ENCODE data around the gene CLN6. TPM values are rescaled to one million over a fixed set of nuclear protein-coding genes. Genes with fewer than 3 reads are reported as not detected.

The CLN6 gene
- total RNA-seq, 1 donor from 2014 or later = 24.4 TPM

DNA sequence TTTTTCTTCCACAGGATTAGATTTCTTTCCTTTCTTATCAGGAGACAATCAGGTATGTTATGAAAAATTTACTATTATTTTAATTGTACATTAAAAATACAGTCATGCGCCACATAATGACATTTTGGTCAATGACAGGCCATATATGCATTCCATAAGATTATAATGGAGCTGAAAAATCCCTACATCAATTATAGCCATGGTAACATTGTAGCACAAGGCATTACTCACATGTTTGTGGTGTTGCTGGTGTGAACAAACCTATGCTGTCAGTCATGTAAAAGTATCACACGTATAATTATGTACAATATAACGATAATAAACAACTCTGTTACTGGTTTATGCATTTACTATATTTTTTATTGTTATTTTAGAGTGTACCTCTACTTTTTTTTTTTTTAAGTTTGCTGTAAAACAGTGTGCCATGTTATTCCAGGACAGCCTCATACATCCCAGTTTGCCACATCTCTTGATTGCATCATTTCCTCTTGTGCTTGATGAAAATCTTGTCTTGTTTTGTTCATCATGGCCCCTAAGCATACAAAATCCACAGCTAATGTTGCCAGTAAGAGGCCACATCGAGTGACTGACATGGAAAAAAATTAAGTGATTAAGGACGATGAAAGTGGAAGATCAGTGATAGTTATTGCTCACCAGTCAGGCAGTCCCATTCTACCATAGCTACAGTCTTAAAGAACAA, 45.8 kb downstream of the CLN6 start:
- no peak overlapping the region for H3K4me3 Mint-ChIP-seq
- Histone ChIP-seq H3K27ac (no peak overlapping the region), H3K9ac (no peak overlapping the region), H3K27me3 (no peaks in the 10 kb centered on the region), H3K4me2 (no peak overlapping the region), H3K79me2 (ENCODE audit: low read depth) (no peaks in the 10 kb centered on the region), H3K36me3 (peaks cover 8% of the 10 kb centered on the region), H3K4me1 (no peaks in the 10 kb centered on the region), H4K20me1 (ENCODE audit: low read depth) (no peaks in the 10 kb centered on the region), H3F3A (ENCODE audit: low read depth) (no peaks in the 10 kb centered on the region), H3K4me3 (no peak overlapping the region), H3K9me3 (ENCODE audit: low read depth) (no peaks in the 10 kb centered on the region), H2AFZ (replicated peaks) (no peak overlapping the region)
- no peak for DNase-seq (ENCODE audit: low spot score)
- peaks cover 4% of the 10 kb centered on the region for H3K27me3 Mint-ChIP-seq (ENCODE audit: insufficient read depth, low read depth)
- no peak overlapping the region for H3K27ac Mint-ChIP-seq
- TF ChIP-seq EZH2 (IDR thresholded peaks at IDR 0.05) = no peak
- no peak for TF ChIP-seq EZH2phosphoT487 (IDR thresholded peaks at IDR 0.05)
- no peak for TF ChIP-seq CTCF (IDR thresholded peaks at IDR 0.05)
- H3K36me3 Mint-ChIP-seq = peaks cover 44% of the 10 kb centered on the region
- H3K9me3 Mint-ChIP-seq = no peaks in the 10 kb centered on the region
- H3K4me1 Mint-ChIP-seq = peaks cover 2% of the 10 kb centered on the region

GRCh38 chr15:68177742-68178141, 51.8 kb downstream of the CLN6 start:
- no peaks in the 10 kb centered on the region for H3K4me1 Mint-ChIP-seq
- Histone ChIP-seq H3K36me3 (peaks cover 17% of the 10 kb centered on the region), H3K9me3 (ENCODE audit: low read depth) (no peaks in the 10 kb centered on the region), H4K20me1 (ENCODE audit: low read depth) (no peaks in the 10 kb centered on the region), H3K4me1 (no peaks in the 10 kb centered on the region), H3K4me2 (no peak overlapping the region), H3K4me3 (no peak overlapping the region), H3K9ac (no peak overlapping the region), H3K79me2 (ENCODE audit: low read depth) (no peaks in the 10 kb centered on the region), H3K27ac (no peak overlapping the region), H3F3A (ENCODE audit: low read depth) (no peaks in the 10 kb centered on the region), H2AFZ (replicated peaks) (no peak overlapping the region), H3K27me3 (no peaks in the 10 kb centered on the region)
- TF ChIP-seq EZH2 (IDR thresholded peaks at IDR 0.05) = no peak
- peaks cover 26% of the 10 kb centered on the region for H3K36me3 Mint-ChIP-seq
- no peak overlapping the region for H3K4me3 Mint-ChIP-seq
- DNase-seq (ENCODE audit: low spot score) = no peak
- H3K9me3 Mint-ChIP-seq = no peaks in the 10 kb centered on the region
- H3K27ac Mint-ChIP-seq = no peak overlapping the region
- H3K27me3 Mint-ChIP-seq (ENCODE audit: insufficient read depth, low read depth) = peaks cover 4% of the 10 kb centered on the region

GRCh38 chr15:68176601-68177000, 52.9 kb downstream of the CLN6 start:
- Histone ChIP-seq H3K4me3 (no peak overlapping the region), H2AFZ (replicated peaks) (no peak overlapping the region), H3F3A (ENCODE audit: low read depth) (no peaks in the 10 kb centered on the region), H3K27ac (no peak overlapping the region), H3K79me2 (ENCODE audit: low read depth) (no peaks in the 10 kb centered on the region), H3K9me3 (ENCODE audit: low read depth) (no peaks in the 10 kb centered on the region), H3K9ac (no peak overlapping the region), H3K4me2 (no peak overlapping the region), H3K4me1 (no peaks in the 10 kb centered on the region), H3K36me3 (peaks cover 17% of the 10 kb centered on the region), H4K20me1 (ENCODE audit: low read depth) (no peaks in the 10 kb centered on the region), H3K27me3 (no peaks in the 10 kb centered on the region)
- no peak for DNase-seq (ENCODE audit: low spot score)
- H3K27me3 Mint-ChIP-seq (ENCODE audit: insufficient read depth, low read depth) = no peaks in the 10 kb centered on the region
- TF ChIP-seq EZH2 (IDR thresholded peaks at IDR 0.05) (no peak), CTCF (IDR thresholded peaks at IDR 0.05) (no peak), EZH2phosphoT487 (IDR thresholded peaks at IDR 0.05) (no peak)
- H3K36me3 Mint-ChIP-seq = peaks cover 23% of the 10 kb centered on the region
- no peaks in the 10 kb centered on the region for H3K4me1 Mint-ChIP-seq
- H3K4me3 Mint-ChIP-seq = no peak overlapping the region
- no peaks in the 10 kb centered on the region for H3K9me3 Mint-ChIP-seq
- no peak overlapping the region for H3K27ac Mint-ChIP-seq

- no peaks in the 10 kb centered on the region for H3K9me3 Mint-ChIP-seq
- no peak overlapping the region for H3K4me3 ChIP-seq
- H3K79me2 ChIP-seq (ENCODE audit: low read depth) = no peaks in the 10 kb centered on the region
- H3K27ac Mint-ChIP-seq = no peak overlapping the region
- H3K9ac ChIP-seq = no peak overlapping the region
- H3K36me3 ChIP-seq = peaks cover 17% of the 10 kb centered on the region
- H2AFZ ChIP-seq (replicated peaks) = no peak overlapping the region
- no peaks in the 10 kb centered on the region for H4K20me1 ChIP-seq (ENCODE audit: low read depth)
- TF ChIP-seq EZH2 (IDR thresholded peaks at IDR 0.05) = no peak
- no peak for TF ChIP-seq CTCF (IDR thresholded peaks at IDR 0.05)
- TF ChIP-seq EZH2phosphoT487 (IDR thresholded peaks at IDR 0.05) = no peak
- H3K27me3 Mint-ChIP-seq (ENCODE audit: insufficient read depth, low read depth) = no peaks in the 10 kb centered on the region
- H3K4me2 ChIP-seq = no peak overlapping the region
- no peaks in the 10 kb centered on the region for H3K4me1 ChIP-seq
- no peak for DNase-seq (ENCODE audit: low spot score)
- H3K27me3 ChIP-seq = no peaks in the 10 kb centered on the region
- no peaks in the 10 kb centered on the region for H3K4me1 Mint-ChIP-seq
- H3K27ac ChIP-seq = no peak overlapping the region
- peaks cover 17% of the 10 kb centered on the region for H3K36me3 Mint-ChIP-seq
- H3K9me3 ChIP-seq (ENCODE audit: low read depth) = no peaks in the 10 kb centered on the region
- H3F3A ChIP-seq (ENCODE audit: low read depth) = no peaks in the 10 kb centered on the region
- H3K4me3 Mint-ChIP-seq = no peak overlapping the region
Observed at GRCh38 chr15:68175526-68175925, 54.0 kb downstream of the CLN6 start.
